Left kidney (tissue), 8 donors: ENCODE results near the gene PACSIN1. TPM values are rescaled to one million over a fixed set of nuclear protein-coding genes. Genes with fewer than 3 reads are reported as not detected.
A peak's percentile ranks its signal among the peaks of the same experiment; 100 is the strongest.

Source experiments
- DNase-seq: peaks from one replicate; pipeline ENCODE4 v3.0.0-alpha.2; 2013
- long read RNA-seq, 8 donors: transcript quantifications; one replicate each; lab custom pipeline, GENCODE V29; 2026
- polyA plus RNA-seq: library from polyadenylated mRNA; unstranded; fragments of 120-200 nt; gene quantifications from one replicate; pipeline ENCODE4 v1.2.1, GENCODE V29; 2013; ENCODE audit not compliant: insufficient read length

PACSIN1 gene
- polyA plus RNA-seq, result 0.57 TPM
- long read RNA-seq, donor 1, result 0 reads
- long read RNA-seq, donor 2, result 0 reads
- long read RNA-seq, donor 3, result 0 reads
- long read RNA-seq, donor 4, result 0 reads
- long read RNA-seq, donor 5, result 0 reads
- long read RNA-seq, donor 6, partial matches to known transcripts, result 0 of 1 reads
- long read RNA-seq, donor 6, other reads (novel, unspliced or antisense), result 0 of 1 reads
- long read RNA-seq, donor 7, result 0 reads
- long read RNA-seq, donor 8, result 0 reads

- DNase-seq, result no peak
These were observed at the start of gene PACSIN1 for GRCh38 chr6:34465531-34466241. Gene PACSIN1 (plus strand): TSS chr6:34466076. CDS start chr6:34526306, 60,230 bp downstream.

- no peak for DNase-seq
These were observed 49.0 kb upstream of the PACSIN1 start for GRCh38 chr6:34416877-34417371.

DNA sequence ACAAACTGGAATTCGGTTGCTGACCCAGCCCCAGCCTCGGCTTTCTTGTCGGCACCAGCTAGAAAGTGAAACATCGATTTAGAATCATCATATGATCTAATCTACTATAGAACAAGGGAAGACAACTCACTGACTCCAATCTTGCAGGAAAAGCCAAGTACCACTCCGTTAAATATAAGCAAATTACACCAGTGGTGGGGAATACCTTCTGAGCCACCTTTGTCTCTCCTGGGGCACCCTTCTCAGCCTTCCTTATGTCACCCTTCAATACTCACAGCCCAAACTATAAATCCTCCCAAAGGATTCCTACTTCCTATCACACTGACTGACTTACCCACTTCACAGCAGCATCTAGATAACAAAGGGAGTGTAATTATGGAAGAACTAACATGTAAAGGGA is 47.5 kb upstream of the PACSIN1 start:
- no peak for DNase-seq

GRCh38 chr6:34423254-34423653 is 42.6 kb upstream of the PACSIN1 start:
- DNase-seq, result no peak

DNA sequence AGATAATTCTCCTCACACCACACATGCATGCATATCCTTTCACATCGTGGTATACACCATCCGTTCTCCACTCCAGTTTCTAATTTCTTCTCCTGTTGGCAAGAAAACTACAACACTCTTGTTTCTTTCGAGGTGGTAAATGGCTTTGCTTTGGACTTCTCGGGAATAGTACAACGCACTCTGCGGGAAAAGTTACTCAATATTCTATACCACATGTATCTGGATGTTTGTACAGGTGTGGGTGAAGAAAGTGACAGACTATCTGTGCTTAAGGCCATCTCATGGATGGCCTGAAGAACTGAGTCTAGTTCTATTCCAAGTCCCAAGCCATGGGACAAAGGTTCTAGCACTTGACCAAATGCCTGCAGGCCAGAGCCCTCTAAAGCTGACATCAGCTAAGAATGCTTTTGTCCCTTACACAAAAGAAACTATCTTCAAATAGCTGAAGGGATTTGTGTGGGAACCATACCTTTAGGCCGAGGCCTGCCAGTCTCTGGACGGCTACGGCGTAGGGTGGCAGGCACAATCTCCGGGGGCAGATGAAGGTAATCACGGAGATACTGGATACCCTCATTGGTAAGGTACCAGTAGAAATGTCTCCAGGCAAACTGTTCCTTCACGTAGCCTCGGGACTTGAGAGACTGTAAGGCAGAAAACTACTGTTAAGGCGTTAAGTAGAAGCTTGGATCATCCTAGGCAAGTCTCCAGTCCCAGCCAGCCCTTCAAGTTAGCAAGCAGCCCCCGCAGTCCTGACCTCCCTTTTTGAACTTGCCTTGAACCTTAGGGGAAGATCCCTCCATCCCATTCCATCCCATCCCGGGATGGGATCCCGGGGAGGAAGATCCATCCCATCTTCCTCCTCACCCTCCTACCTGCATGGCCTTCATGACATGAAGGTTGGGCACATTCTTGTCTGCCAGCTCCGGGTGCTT is 41.4 kb upstream of the PACSIN1 start:
- no peak for DNase-seq

DNA sequence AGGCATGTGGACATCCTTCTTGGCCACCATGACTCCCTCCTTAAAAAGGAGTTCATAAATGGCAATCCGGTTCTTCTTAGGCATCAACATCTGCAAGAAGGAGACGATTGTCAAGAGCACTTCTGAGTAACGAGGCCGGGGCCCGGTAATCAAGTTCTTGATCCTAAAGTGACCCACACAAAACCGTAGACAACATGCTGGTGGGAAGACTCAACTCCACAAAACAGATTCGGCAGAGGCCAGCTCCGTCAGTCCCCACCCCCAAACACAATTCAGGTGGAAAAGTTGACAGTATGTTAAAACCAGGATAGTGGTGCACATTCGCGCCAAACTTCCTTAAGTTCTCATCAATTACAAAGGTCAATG is 40.8 kb upstream of the PACSIN1 start:
- DNase-seq, result no peak

DNA sequence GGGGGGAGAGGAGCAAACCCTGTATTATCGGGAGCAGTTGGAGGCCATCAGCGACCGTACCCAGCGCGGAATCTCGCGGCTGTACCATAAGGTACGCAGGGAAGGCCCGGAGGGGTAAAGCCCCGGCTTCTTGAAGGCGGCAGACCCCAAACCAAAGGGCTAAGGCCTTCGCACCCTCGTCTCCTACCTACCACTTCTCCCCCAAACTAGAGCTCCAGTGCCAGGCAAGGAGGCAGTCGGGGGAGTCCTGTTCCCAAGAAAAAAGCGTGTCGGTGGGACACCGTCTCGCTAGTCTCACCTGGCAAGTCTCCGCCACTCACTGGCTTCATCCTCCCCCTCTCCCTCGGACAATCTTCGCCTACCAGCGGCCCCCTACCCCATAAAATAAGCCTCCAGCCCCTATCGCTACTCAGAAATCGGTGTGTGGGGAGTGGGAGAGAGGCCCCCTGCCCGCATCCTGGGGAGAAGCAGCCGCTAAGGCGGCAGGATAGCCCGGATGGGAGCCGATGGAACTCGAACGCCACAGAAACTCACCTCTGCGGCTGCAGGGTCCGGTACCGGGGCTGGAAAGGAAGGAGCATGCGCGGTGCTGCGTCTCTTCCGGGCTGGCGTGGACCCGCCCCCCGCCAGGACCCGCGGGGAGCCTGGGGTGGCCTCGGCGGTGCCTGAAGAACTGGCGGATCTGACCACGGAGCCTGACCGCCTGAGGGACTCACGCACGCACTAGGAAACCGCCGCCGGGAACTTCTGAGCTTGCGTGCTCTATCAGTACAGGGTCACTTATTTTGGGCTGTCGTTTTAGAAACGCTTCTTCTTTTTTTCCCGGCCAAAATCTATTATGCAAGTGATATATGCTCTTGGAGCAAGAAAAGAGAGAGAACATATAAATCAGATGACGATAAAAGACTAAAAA is 40.1 kb upstream of the PACSIN1 start, which contains the start of gene RPS10:
Gene RPS10 (minus strand): TSS at position 572 of the 913 bp plus-strand sequence. CDS start 848 bp downstream, outside the sequence.
- DNase-seq, result peak; percentile 93

GRCh38 chr6:34435916-34436315 is 30.0 kb upstream of the PACSIN1 start:
- no peak for DNase-seq

DNA sequence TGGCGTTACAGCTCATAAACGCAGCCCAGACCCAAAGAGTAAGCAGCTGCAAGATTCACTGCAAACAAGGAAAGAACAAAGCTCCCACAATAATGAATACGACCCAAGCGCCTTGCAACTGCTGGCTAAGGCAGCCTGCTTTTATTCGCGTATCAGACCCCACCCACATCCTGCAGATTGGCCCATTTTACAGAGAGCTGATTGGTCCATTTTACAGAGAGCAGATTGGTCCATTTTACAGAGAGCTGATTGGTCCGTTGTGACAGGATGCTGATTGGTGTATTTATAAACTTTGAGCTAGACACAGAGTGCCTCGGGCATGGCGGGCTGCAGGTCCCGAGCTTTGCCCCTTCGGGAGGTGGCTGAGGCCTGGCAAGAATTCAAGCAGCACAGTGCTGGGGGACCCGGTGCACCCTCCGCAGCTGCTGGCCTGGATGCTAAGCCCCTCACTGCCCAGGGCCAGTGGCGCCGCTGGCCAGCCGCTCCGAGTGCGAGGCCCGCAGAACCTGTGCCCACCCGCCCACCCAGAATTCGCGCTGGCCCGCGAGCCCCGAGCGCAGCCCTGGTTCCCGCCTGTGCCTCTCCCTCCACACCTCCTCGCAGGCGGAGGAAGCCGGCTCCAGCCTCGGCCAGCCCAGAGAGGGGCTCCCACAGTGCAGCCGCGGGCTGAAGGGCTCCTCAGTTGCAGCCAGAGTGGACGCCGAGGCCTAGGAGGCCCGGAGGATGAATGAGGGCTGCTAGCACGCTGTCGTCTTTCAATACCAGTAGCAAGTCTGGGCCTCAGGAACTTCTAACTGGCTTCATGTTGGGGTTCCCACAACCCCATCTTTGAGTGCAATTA is 28.9 kb upstream of the PACSIN1 start:
- DNase-seq, result no peak

DNA sequence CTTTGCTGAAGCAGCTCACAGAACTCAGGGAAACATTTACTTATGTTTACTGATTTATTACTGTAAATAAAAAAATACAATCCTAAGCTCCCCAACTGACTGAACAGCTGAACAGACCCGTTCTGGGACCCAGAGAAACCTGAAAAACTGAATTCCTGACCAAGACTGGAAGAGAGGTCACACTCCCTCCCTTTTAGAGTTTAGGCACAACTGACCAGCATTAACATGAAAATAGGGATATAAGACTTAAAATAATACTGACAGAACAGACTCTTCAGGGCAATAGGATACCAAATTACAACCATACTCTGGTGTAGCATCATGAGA is 28.3 kb upstream of the PACSIN1 start:
- no peak for DNase-seq

GRCh38 chr6:34438705-34439104 is 27.2 kb upstream of the PACSIN1 start:
- no peak for DNase-seq

DNA sequence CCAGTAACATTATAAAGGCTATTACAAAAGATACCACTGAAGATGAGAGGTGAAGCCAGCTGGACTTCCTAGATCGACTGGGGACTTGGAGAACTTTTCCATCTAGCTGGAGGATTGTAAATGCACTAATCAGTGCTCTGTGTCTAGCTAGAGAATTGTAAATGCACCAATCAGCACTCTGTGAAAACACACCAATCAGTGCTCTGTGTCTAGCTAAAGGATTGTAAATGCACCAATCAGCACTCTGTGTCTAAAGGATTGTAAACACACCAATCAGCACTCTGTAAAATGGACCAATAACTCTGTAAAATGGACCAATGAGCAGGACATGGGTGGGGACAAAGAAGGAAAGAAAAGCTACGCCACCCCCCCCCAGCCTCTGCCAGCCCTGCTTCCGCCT is 26.4 kb upstream of the PACSIN1 start:
- no peak for DNase-seq

- DNase-seq, result no peak
These were observed 24.4 kb upstream of the PACSIN1 start for GRCh38 chr6:34441526-34441925.

GRCh38 chr6:34445313-34445860 is 20.5 kb upstream of the PACSIN1 start:
- no peak for DNase-seq

- DNase-seq, result peak; percentile 56
These were observed 18.5 kb upstream of the PACSIN1 start for GRCh38 chr6:34447386-34447785.

DNA sequence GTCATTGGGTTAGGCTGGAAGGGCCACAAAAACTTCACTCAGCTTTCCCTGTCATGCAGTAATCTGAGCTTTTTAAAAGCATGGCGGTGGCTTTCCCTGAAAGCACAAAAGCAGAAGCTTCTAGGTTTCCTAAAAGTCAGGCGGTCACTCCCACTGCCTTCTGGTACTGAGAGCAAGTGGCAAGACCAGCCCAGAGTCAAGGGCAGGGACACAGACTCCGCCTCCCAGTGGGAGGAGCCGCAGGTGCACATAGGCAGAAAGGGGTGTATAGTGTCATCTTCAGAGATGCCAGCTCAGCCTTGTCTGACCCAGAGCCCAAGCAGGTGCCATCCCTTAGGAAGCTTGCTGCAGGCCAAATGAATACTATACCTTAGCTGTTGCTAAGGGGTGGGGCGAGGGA is 18.0 kb upstream of the PACSIN1 start:
- DNase-seq, result peak; percentile 57

DNA sequence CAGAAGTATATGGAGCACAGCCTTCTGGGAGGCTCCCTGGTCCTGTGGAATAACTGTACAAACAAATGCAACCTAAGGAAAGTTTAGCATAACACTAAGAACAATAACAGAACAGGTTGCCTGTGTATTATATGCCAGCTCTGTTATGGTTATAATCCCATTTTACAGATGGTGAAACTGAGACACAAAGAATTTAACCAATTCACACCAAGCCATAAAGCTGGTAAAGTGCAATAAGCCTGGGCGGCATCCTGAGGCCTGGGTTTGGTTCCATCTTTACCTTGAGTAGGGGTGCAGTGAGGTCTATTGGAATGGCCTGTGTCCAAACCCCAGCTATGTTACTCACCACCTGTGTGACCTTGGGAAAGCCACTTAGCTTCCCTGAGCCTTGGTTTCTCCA is 14.7 kb upstream of the PACSIN1 start:
- DNase-seq, result no peak

DNA sequence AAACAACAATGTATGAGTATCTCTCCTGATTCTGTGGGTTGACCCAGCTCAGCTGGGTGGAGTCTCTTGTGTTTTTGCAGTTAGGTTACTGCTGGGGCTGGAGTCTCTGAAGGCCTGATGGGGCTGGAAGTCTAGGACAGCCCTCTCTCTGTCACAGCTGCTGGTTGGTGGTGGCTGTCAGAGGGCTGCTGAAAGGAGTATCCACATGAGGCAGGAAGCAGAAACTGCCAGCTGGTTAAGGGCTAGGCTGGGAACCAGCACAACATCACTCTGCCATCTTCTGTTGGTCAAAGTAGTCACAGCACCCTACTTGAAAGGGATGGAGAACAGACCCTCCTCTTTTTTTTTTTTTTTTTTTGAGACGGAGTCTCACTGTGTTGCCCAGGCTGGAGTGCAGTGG is 10.0 kb upstream of the PACSIN1 start:
- DNase-seq, result no peak

DNA sequence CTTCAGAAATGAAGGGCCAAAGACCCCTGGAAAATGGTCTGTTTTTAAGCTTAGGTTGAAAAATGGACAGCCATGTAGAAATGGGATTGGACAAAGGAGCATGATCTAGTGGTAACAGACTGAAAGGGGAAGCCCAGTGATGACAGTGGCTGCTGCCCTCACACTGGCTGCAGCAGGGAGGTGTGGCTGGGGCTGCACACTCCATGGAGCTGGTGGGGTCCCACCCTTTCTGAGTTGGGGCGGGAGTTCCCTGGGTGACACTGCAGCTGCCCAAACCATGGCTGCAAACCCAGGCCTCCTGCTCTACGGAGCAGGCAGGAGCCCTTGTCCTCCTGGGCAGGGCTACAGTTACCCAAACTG is 8.5 kb upstream of the PACSIN1 start:
- DNase-seq, result no peak
